K562 (cell line): ENCODE results near the gene PPL. TPM values are rescaled to one million over a fixed set of nuclear protein-coding genes. Genes with fewer than 3 reads are reported as not detected.

Experiments used
- ATAC-seq: fragments of 200-7000 bp; cut with Tn5 transposase; 3 replicates; pipeline ENCODE4 v1.9.1; 2020; ENCODE audit warnings: moderate library complexity
- BruUV-seq: library from RNA; stranded (reverse); fragments of 400-500 nt; replicated peaks from 2 replicates; lab custom pipeline; 2021; lab: Mats Ljungman, UMichigan
- CTCF ChIA-PET: fragments of 300-600 bp; formaldehyde crosslinking; extraction: SDS; loops from one replicate; lab custom pipeline; 2021; ENCODE audit warnings: low intra/inter-chr PET ratio; lab: Yijun Ruan, JAX
- POLR2A ChIA-PET: fragments of 300-600, 350-650 bp; sonication (Branson Sonifier 250); formaldehyde crosslinking; extraction: SDS; loops from one replicate; lab custom pipeline; 2021; ENCODE audit warnings: antibody characterized with exemption, inconsistent platforms; lab: Yijun Ruan, JAX
- DNase-seq, 4 experiments: peaks; one replicate each; pipeline versions ENCODE4 v3.0.0 to v3.0.0-alpha.2; 2011 to 2018; ENCODE audit warnings: low spot score in 3 of 4, mixed read lengths in 3 of 4; ENCODE audit errors: extremely low read depth in 1 of 4
- FAIRE-seq: peaks from 2 replicates; lab custom pipeline; 2011; peaks lifted over from hg19 to GRCh38; lab: Jason Lieb, UNC
- H2AFZ ChIP-seq: 2 replicates; pipeline ENCODE4 v1.6.0; 2011; ENCODE audit warnings: low read depth, low read length, control low read depth, inconsistent platforms
- H3K27ac ChIP-seq: fragments of 200-600 bp; 3 replicates; pipeline ENCODE4 v1.8.0; 2011; ENCODE audit warnings: low read depth, mild to moderate bottlenecking, control low read depth, inconsistent platforms, low read length, moderate library complexity, mixed read lengths; ENCODE audit errors: extremely low read depth
- H3K27me3 ChIP-seq, 2 experiments: fragments of 300-600 bp in 1 of 2; 2 replicates in 1 of 2; 3 replicates in 1 of 2; pipeline versions ENCODE4 v1.6.0 to v1.8.0; 2011; ENCODE audit warnings: inconsistent platforms in 2 of 2, low read length in 2 of 2, mild to moderate bottlenecking in 1 of 2, mixed read lengths in 1 of 2, moderate library complexity in 1 of 2; ENCODE audit not compliant: control insufficient read depth in 2 of 2, insufficient read depth in 2 of 2
- H3K36me3 ChIP-seq: fragments of 300-600 bp; 3 replicates; pipeline ENCODE4 v1.8.0; 2011; ENCODE audit warnings: mild to moderate bottlenecking, low read length, inconsistent platforms; ENCODE audit not compliant: control insufficient read depth, insufficient read depth
- H3K4me1 ChIP-seq, 2 experiments: fragments of 200-600 bp in 1 of 2; replicated peaks in 1 of 2; 2 replicates in 1 of 2; 3 replicates in 1 of 2; pipeline versions ENCODE4 v1.5.1 to v1.8.0; 2011; ENCODE audit warnings: inconsistent platforms in 2 of 2, low read length in 2 of 2, mild to moderate bottlenecking in 1 of 2, mixed read lengths in 1 of 2, moderate library complexity in 1 of 2; ENCODE audit not compliant: control insufficient read depth in 2 of 2, insufficient read depth in 2 of 2
- H3K4me2 ChIP-seq: 2 replicates; pipeline ENCODE4 v1.6.1; 2011; ENCODE audit warnings: low read length, control low read depth, inconsistent platforms, mixed read lengths; ENCODE audit not compliant: insufficient read depth
- H3K4me3 ChIP-seq: fragments of 200-600 bp; sonication (generic), shearing (Covaris generic); 2 replicates; pipeline ENCODE4 v1.5.1; 2016; ENCODE audit warnings: control low read depth, inconsistent platforms
- H3K79me2 ChIP-seq: fragments of 200-600 bp; 3 replicates; pipeline ENCODE4 v1.8.0; 2011; ENCODE audit warnings: low read length, inconsistent platforms; ENCODE audit not compliant: control insufficient read depth, insufficient read depth
- H3K9ac ChIP-seq, 2 experiments: 2 replicates each; pipeline versions ENCODE4 v1.6.0 to v1.6.1; 2011; ENCODE audit warnings: low read depth in 2 of 2, low read length in 2 of 2, control low read depth in 1 of 2, inconsistent platforms in 1 of 2, mild to moderate bottlenecking in 1 of 2, mixed read lengths in 1 of 2; ENCODE audit not compliant: insufficient read depth in 1 of 2
- H3K9me1 ChIP-seq: one replicate; pipeline ENCODE4 v1.6.0; 2011; ENCODE audit warnings: inconsistent platforms, mild to moderate bottlenecking, low read length, moderate library complexity; ENCODE audit not compliant: control insufficient read depth, insufficient read depth
- H3K9me3 ChIP-seq: replicated peaks from 2 replicates; pipeline ENCODE4 v1.5.1; 2011; ENCODE audit warnings: low read depth, low read length, inconsistent platforms; ENCODE audit not compliant: control insufficient read depth, insufficient read depth
- H4K20me1 ChIP-seq: replicated peaks from 2 replicates; pipeline ENCODE4 v1.6.1; 2011; ENCODE audit warnings: low read length, inconsistent platforms, mixed read lengths; ENCODE audit not compliant: control insufficient read depth, insufficient read depth
- CBX2 ChIP-seq: fragments of 200-600 bp; sonication (generic); IDR thresholded peaks from one replicate; pipeline ENCODE4 v1.6.1; 2012; ENCODE audit warnings: mild to moderate bottlenecking, low read length, inconsistent platforms; ENCODE audit not compliant: insufficient read depth, poor library complexity, severe bottlenecking
- CEBPZ ChIP-seq: fragments of 150-350 bp; IDR thresholded peaks from 2 replicates; pipeline ENCODE4 v1.6.1; 2014; ENCODE audit warnings: low read depth, mild to moderate bottlenecking, low read length, borderline replicate concordance
- COPS2 ChIP-seq: fragments of 450-650 bp; conservative IDR thresholded peaks from 2 replicates; pipeline ENCODE4 v1.6.1; 2016; ENCODE audit warnings: mild to moderate bottlenecking, moderate library complexity
- IRF9 ChIP-seq: fragments of 450-650 bp; IDR thresholded peaks from 2 replicates; pipeline ENCODE4 v1.6.1; 2016; ENCODE audit warnings: missing biosample characterization, missing genetic modification characterization
- NCOA6 ChIP-seq: fragments of 450-650 bp; IDR thresholded peaks from 2 replicates; pipeline ENCODE4 v1.6.1; 2017; ENCODE audit warnings: mild to moderate bottlenecking
- NRF1 ChIP-seq, 2 experiments: fragments of 450-650 bp; IDR thresholded peaks in 1 of 2; conservative IDR thresholded peaks in 1 of 2; 2 replicates each; pipeline ENCODE4 v1.6.1; 2014; ENCODE audit warnings: mild to moderate bottlenecking in 2 of 2
- PHF20 ChIP-seq: fragments of 450-650 bp; IDR thresholded peaks from 2 replicates; pipeline ENCODE4 v1.6.1; 2018; ENCODE audit not compliant: partially characterized antibody
- SNAPC5 ChIP-seq: fragments of 250-450 bp; sonication (Bioruptor Pico); IDR thresholded peaks from 2 replicates; pipeline ENCODE4 v1.8.0; 2021; ENCODE audit warnings: moderate library complexity, mild to moderate bottlenecking, inconsistent platforms
- TAL1 ChIP-seq: fragments of 450-650 bp; IDR thresholded peaks from 2 replicates; pipeline ENCODE4 v1.6.1; 2016; ENCODE audit warnings: mild to moderate bottlenecking
- ZNF407 ChIP-seq: fragments of 450-650 bp; IDR thresholded peaks from 2 replicates; pipeline ENCODE4 v1.6.1; 2016; ENCODE audit warnings: low read depth
- WGBS: fragments of 100-300 bp; shearing (Covaris generic); methylation state at CpG from one replicate; pipeline ENCODE4 v1.1.6; 2016; ENCODE audit warnings: low coverage, mixed read lengths; ENCODE audit not compliant: insufficient coverage; ENCODE audit errors: missing lambda C conversion rate; 5-methylcytosine and 5-hydroxymethylcytosine counted together
- in situ Hi-C: fragments of 300-500 bp; cut with MboI; formaldehyde crosslinking; loops from 4 replicates; pipeline ENCODE4 v1.15.0; 2018; ENCODE audit warnings: inconsistent platforms, mixed read lengths
- intact Hi-C: fragments of 100-400 bp; cut with micrococcal nuclease; formaldehyde crosslinking; loops from 2 replicates; pipeline ENCODE4 v1.14.2; 2022
- polyA plus RNA-seq, 8 experiments: library from polyadenylated mRNA; depleted of rRNA in 4 of 8; stranded (reverse) in 5 of 8; unstranded in 3 of 8; fragments of >200 nt; fragmentation: Nextera tagmentation in 2 of 8; fragmentation: Illumina TruSeq in 1 of 8; extraction: Ambion mirVana in 2 of 8; extraction: Trizol in 1 of 8; gene quantifications; 2 replicates each; pipeline versions ENCODE4 v1.2.1 to v1.2.3, GENCODE V29; 2011 to 2014; ENCODE audit warnings: inconsistent platforms in 1 of 8, missing spikeins in 1 of 8
- total RNA-seq, 7 experiments: library from RNA; depleted of rRNA in 6 of 7; stranded (reverse); fragments of >200 nt in 6 of 7; fragmentation: Illumina TruSeq in 2 of 7; extraction: Trizol in 2 of 7; gene quantifications; 2 replicates each; pipeline versions ENCODE4 v1.2.1 to v1.2.3, GENCODE V29; 2011 to 2021; ENCODE audit warnings: low replicate concordance in 1 of 7

Gene PPL
- total and polyA plus RNA-seq, 9 of the 15 experiments (the other 6 are each of a cell fraction or from before 2014, with no cell fraction given): 0.01 to 0.15 (median 0.07) TPM; not detected in 3

GRCh38 chr16:4910828-4911227 lies 26.1 kb downstream of the PPL start:
- Histone ChIP-seq H3K9me3 (no peaks in the 10 kb centered on the region), H4K20me1 (no peaks in the 10 kb centered on the region), H2AFZ (no peak overlapping the region), H3K27ac (no peak overlapping the region), H3K9me1 (no peaks in the 10 kb centered on the region), H3K79me2 (no peaks in the 10 kb centered on the region), H3K36me3 (no peaks in the 10 kb centered on the region), H3K27me3 (peaks cover 6 to 34% of the 10 kb centered on the region in 2 experiments; a peak in 3 of 5 replicates), H3K4me1 (peaks cover 0 to 4% of the 10 kb centered on the region in 2 experiments; a peak in 1 of 5 replicates), H3K4me3 (no peak overlapping the region), H3K4me2 (no peak overlapping the region), H3K9ac (0 out of 4 replicates have a peak overlapping the region, but pooled peaks of 1 of the 2 experiments have one; percentile 52)
- POLR2A ChIA-PET: interaction anchor here (1.2 kb wide), 1 partner anchor 15 kb away, joined by 3 read pairs; no protein-coding TSS in a partner anchor
- WGBS: 8% methylated on average over 7 of the region's 12 CpGs
- in situ Hi-C loops: no loop called here
- ATAC-seq (no peak), FAIRE-seq (no peak), DNase-seq (no peak)
- intact Hi-C loops: no loop called here
- CTCF ChIA-PET: no interaction called here
- BruUV-seq: no TSS peak
- TF ChIP-seq NRF1 (conservative IDR thresholded peaks at IDR 0.05 in 1 of 2, IDR thresholded peaks at IDR 0.05 in 1 of 2) (no peak), SNAPC5 (CRISPR knock-in tag) (no peak), COPS2 (no peak), PHF20 (no peak), TAL1 (no peak), ZNF407 (no peak), CBX2 (no peak), IRF9 (tag) (no peak), NCOA6 (no peak), CEBPZ (no peak)
